NB4 (cell line): ENCODE results near the gene PAPPA2.

Experiments used
- MYC ChIP-seq: IDR thresholded peaks from 2 replicates; pipeline ENCODE4 v1.6.1; 2011; ENCODE audit warnings: low read depth, low read length
- POLR2A ChIP-seq: IDR thresholded peaks from 2 replicates; pipeline ENCODE4 v1.6.1; 2011; ENCODE audit warnings: mild to moderate bottlenecking; ENCODE audit not compliant: insufficient read length; ENCODE audit errors: extremely low read depth
- TF ChIP-seq, protein P1 (sequence below): IDR thresholded peaks from one replicate; pipeline ENCODE4 v1.5.1; 2012; ENCODE audit warnings: low read depth, low read length
- TF ChIP-seq, protein P2 (sequence below): IDR thresholded peaks from 2 replicates; pipeline ENCODE4 v1.6.1; 2011; ENCODE audit warnings: low read depth, low read length

DNA sequence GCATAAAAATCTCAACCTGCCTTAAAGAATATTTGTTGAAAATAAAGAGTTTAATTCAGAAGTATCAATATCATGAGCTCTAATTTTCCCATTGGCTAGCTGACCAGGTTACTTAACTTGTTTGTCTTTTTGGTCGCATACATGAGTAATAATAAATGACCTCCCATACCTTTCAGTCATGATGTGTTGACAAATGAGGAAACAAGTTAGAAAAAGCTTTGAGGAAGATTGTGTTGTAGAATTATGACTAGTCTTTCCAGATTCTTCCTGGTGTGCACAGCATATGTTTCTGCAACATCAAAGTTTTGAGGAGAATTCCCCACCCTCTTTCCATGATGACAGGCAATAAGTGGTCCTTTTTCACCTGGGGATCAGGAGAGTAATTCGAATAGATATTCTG, 17.6 kb upstream of the PAPPA2 start:
- TF ChIP-seq, protein P1, sequence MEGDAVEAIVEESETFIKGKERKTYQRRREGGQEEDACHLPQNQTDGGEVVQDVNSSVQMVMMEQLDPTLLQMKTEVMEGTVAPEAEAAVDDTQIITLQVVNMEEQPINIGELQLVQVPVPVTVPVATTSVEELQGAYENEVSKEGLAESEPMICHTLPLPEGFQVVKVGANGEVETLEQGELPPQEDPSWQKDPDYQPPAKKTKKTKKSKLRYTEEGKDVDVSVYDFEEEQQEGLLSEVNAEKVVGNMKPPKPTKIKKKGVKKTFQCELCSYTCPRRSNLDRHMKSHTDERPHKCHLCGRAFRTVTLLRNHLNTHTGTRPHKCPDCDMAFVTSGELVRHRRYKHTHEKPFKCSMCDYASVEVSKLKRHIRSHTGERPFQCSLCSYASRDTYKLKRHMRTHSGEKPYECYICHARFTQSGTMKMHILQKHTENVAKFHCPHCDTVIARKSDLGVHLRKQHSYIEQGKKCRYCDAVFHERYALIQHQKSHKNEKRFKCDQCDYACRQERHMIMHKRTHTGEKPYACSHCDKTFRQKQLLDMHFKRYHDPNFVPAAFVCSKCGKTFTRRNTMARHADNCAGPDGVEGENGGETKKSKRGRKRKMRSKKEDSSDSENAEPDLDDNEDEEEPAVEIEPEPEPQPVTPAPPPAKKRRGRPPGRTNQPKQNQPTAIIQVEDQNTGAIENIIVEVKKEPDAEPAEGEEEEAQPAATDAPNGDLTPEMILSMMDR: no peak
- no peak for TF ChIP-seq POLR2A
- TF ChIP-seq, protein P2, sequence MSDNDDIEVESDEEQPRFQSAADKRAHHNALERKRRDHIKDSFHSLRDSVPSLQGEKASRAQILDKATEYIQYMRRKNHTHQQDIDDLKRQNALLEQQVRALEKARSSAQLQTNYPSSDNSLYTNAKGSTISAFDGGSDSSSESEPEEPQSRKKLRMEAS: no peak
- TF ChIP-seq MYC: no peak
